Stimulated activated CD8-positive, alpha-beta memory T cell treated with anti-CD3 and anti-CD28 coated beads, Interleukin-4, amount 100 ng/mL, for 4 hours (primary cell): ENCODE measurements around the gene NEURL2.
"Not testable (repeated sequence)": the region's sequence is repeated elsewhere in the genome, so short reads cannot be mapped to it uniquely, and the experiment has no call there.

ENCODE experiments used
- DNase-seq, 2 donors: peaks; one replicate each; pipeline ENCODE4 v3.0.0-alpha.2; 2020; ENCODE audit warnings: low read depth in 2 of 2, low spot score in 1 of 2

Gene NEURL2, protein sequence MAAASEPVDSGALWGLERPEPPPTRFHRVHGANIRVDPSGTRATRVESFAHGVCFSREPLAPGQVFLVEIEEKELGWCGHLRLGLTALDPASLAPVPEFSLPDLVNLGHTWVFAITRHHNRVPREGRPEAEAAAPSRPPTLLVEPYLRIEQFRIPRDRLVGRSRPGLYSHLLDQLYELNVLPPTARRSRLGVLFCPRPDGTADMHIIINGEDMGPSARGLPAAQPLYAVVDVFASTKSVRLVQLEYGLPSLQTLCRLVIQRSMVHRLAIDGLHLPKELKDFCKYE

DNA sequence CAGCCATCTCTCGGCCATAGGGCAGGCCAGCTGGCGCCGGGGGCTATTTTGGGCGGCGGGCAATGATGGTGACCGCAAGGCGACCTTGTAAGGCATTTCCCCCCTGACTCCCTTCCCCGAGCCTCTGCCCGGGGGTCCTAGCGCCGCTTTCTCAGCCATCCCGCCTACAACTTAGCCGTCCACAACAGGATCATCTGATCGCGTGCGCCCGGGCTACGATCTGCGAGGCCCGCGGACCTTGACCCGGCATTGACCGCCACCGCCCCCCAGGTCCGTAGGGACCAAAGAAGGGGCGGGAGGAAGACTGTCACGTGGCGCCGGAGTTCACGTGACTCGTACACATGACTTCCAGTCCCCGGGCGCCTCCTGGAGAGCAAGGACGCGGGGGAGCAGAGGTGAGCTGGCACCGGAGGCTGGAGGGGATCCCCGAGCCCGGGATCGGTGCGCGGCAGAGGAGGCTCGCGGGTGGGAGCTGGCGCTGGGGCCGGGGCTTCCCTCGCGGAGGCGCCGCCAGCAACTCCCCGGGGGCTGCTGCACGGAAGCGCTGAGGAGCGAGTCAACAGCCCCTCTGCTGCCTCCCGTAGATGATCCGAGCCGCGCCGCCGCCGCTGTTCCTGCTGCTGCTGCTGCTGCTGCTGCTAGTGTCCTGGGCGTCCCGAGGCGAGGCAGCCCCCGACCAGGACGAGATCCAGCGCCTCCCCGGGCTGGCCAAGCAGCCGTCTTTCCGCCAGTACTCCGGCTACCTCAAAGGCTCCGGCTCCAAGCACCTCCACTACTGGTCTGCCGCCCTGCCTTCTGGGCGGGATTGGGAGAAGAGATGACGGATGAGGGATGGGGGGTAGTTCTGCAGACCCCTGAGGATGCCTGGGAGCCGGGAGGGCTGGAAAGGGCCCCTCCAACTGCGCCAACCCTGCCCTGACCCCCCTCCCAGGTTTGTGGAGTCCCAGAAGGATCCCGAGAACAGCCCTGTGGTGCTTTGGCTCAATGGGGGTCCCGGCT, at the start of gene NEURL2, which contains the start of gene CTSA:
TSS of gene NEURL2 (minus strand) at position 224 of the 999 bp plus-strand sequence. CDS start at position 7, 217 bp downstream.
TSS of gene CTSA (plus strand) at position 351 of the 999 bp plus-strand sequence. CDS start at position 585, 234 bp downstream.
- DNase-seq, result peak; percentile 73 to 77

- no peak for DNase-seq
These were observed 49.5 kb upstream of the NEURL2 start for GRCh38 chr20:45940469-45940868.

DNA sequence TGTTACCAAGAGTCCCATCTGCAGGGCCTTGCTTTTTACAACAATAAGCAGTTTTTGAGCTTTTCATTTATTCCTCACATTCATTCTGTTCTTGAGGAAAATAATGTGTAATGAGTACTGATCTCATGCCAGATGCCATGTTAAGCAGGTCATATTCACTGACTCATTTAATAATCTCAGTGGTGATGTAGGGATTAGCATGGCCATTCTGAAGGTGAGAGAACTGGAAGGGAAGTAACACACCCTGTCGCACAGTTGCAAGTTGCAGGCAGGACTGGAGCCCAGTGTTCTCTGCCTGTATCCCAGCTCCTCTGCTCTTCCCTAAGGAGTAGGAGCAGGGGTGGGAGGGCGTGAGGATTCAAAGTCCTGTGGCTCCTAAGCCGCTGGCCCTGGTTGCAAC, 49.0 kb upstream of the NEURL2 start:
- no peak for DNase-seq

DNA sequence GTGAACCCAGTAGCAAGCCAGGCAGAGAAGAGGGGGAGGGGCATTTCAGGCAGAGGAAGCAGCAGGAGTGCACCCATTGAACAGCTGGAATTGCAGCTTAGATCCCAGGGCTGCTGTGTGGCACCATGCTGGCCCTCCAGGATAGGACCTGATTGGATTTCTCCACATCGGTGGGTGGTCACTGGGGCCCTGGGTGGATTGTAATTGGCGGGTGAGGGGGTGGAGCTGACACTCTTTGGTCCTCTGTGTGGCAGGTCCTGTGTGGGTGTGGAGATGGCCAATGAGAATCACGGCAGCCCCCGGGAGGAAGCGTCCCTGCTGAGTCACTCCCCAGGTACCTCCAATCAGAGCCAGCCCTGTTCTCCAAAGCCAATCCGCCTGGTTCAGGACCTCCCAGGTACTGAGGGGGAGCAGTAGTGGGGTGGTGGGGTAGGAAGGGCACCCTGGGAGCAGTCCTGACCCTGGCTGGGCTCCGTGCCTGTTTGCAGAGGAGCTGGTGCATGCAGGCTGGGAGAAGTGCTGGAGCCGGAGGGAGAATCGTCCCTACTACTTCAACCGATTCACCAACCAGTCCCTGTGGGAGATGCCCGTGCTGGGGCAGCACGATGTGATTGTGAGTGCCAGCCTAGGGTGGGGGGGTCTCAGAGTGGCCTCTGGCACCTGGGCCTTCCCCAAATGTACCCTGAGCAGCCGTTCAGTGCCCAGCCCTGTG, 47.9 kb upstream of the NEURL2 start:
- no peak for DNase-seq

DNA sequence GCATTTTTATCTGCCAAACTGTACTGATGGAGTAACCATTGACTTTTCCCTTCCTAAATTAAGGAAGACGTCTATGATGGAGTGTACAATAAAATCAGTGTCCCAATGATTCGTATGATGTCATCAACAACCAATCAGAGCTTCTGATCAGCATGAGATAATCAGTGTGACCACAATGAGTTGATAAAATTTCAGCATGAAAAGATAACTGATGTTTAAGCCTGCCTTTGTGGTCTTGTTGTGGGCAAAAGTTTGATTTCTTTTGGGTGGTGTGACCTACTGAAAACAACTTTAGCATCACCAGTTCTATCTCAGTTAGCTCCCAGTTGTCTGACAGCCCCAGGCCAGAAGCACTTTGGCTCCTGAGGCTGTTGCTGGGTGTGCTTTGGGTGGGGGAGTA, 46.8 kb upstream of the NEURL2 start:
- no peak for DNase-seq

DNA sequence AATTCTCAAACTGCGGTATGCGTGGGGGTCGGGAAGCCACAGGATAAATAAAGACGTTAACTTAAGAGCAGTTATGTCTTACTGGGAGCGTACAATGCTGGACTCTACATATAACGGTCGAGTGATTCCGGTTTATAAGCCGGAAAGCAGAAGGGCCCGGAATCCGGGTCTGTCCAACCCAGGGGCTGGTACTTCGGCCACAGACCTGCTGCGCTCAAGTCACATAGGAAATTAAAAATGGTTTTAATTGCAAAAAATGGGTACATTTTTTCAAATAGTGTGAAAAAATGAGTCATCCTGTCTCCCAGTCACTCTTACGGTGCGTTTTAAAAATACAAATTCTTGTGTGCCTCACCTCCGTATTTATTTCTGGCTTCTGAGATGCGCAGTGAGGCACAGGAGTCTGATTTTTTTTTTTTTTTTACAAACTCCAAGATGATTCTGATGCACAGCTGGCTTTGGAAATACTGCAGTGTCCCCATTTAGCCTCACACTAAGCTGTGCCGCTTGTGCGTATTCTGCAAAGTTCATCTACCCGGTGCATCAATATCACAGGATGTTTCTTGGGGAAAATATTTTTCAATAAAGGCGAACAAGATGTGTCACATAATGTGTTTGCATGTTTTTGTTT, 44.5 kb upstream of the NEURL2 start:
- DNase-seq, result no peak

GRCh38 chr20:45934586-45935415, 43.8 kb upstream of the NEURL2 start, which contains the start of gene PCIF1:
Gene PCIF1, plus strand, starts transcription at chr20:45934683. Its CDS starts 4,317 bp downstream, at chr20:45939000.
- DNase-seq, result peak; percentile 96 to 97

DNA sequence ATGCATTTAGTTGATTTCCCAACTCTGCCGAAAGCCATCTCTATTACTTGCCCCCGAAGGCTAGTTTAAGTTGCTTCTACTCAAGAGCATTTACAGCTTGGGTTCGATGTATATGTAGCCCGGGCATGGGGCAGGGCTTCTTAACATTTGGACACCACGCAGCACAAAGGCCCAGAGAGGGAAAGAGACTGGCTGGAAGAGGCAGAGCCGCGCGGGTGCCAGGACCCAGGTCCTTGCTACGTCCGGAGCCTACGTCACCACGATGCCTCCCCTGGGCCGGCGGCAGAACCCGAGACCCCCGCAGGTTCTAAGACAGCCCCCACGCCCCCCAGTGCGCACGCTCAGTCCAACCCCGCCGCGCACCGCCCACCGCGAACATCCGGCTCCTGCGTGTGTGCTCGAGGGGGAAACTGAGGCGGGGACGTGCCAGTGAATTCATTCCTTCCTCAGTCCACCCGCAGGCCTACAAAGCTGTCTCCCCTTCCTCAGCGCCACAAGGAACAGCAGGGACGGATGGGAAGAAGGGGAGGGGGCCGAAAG, 43.1 kb upstream of the NEURL2 start:
- DNase-seq, result peak in 1 of 2 donors; percentile 24

- DNase-seq, result no peak
These were observed 42.4 kb upstream of the NEURL2 start for GRCh38 chr20:45933266-45934045.

GRCh38 chr20:45931680-45932079, 40.7 kb upstream of the NEURL2 start:
- DNase-seq, result not testable (repeated sequence)

GRCh38 chr20:45927071-45927878, 36.3 kb upstream of the NEURL2 start:
- DNase-seq, result no peak

DNA sequence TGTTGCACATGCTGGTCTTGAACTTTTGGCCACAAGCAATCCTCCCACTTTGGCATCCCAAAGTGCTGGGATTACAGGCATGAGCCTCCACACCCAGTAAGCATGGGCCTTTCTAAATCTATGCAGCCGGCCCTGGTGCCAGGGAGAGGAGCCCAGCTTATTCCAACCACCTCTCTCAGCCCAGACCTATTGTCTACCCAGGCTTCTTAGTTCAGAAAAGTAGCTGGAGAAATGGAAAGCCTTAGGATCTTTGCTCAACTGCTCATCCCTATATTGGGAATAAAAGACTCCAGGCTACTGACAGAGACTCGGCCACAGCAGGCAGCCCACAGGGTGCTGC, 35.7 kb upstream of the NEURL2 start:
- no peak for DNase-seq

GRCh38 chr20:45925821-45926506, 35.0 kb upstream of the NEURL2 start:
- no peak for DNase-seq

GRCh38 chr20:45924391-45925261, 33.6 kb upstream of the NEURL2 start:
- DNase-seq, result no peak

GRCh38 chr20:45921337-45922189, 30.6 kb upstream of the NEURL2 start:
- DNase-seq, result no peak
